Testis (tissue), 3 donors: Measurements from ENCODE around the gene PDSS1. TPM values are rescaled to one million over a fixed set of nuclear protein-coding genes. Genes with fewer than 3 reads are reported as not detected.
A peak's percentile ranks its signal among the peaks of the same experiment; 100 is the strongest.
"Not testable (repeated sequence)": the region's sequence is repeated elsewhere in the genome, so short reads cannot be mapped to it uniquely, and the experiment has no call there.

Source experiments
- DNase-seq: peaks from one replicate; pipeline ENCODE4 v3.0.0-alpha.2; 2019
- H3K27ac ChIP-seq, 2 donors: fragments of 200-600 bp; sonication (generic); one replicate each; pipeline ENCODE4 v1.5.1; 2019
- H3K27me3 ChIP-seq: fragments of 200-600 bp; sonication (generic); one replicate; pipeline ENCODE4 v1.5.1; 2019
- H3K36me3 ChIP-seq: fragments of 200-600 bp; sonication (generic); one replicate; pipeline ENCODE4 v1.5.1; 2017; ENCODE audit warnings: low read depth; ENCODE audit errors: missing control alignments
- H3K4me1 ChIP-seq: fragments of 200-600 bp; sonication (generic); one replicate; pipeline ENCODE4 v1.5.1; 2019
- H3K4me3 ChIP-seq, 2 donors: fragments of 200-600 bp; sonication (generic); one replicate each; pipeline ENCODE4 v1.5.1; 2017 to 2019
- H3K9me3 ChIP-seq: fragments of 200-600 bp; sonication (generic); one replicate; pipeline ENCODE4 v1.5.1; 2017
- POLR2A ChIP-seq: fragments of 450-650 bp; IDR thresholded peaks from one replicate; pipeline ENCODE4 v1.6.1; 2017; ENCODE audit warnings: antibody characterized with exemption, mild to moderate bottlenecking, moderate library complexity
- WGBS, 2 donors: methylation state at CpG; one replicate each; pipeline ENCODE4 v1.1.5; 2018; 5-methylcytosine and 5-hydroxymethylcytosine counted together
- intact Hi-C: fragments of 100-400 bp; cut with DNase I; formaldehyde crosslinking; loops from one replicate; pipeline ENCODE4 v1.15.1; 2023; ENCODE audit warnings: low total_unique reads
- polyA plus RNA-seq: library from polyadenylated mRNA; stranded (reverse); fragments of 350-450 nt; fragmentation: Illumina TruSeq; extraction: RNeasy Lipid Tissue Mini Kit (QIAGEN cat#74804); gene quantifications from one replicate; pipeline ENCODE4 v1.2.3, GENCODE V29; 2014; ENCODE audit warnings: low read depth, low replicate concordance; ENCODE audit not compliant: insufficient read depth
- total RNA-seq, 2 donors: library from RNA; depleted of rRNA; stranded (reverse); fragments of >200 nt; gene quantifications; one replicate each; pipeline ENCODE4 v1.2.3, GENCODE V29; 2016
- TF ChIP-seq, protein P1 (sequence below), 3 experiments: fragments of 450-650 bp in 2 of 3; fragments of 200-600 bp in 1 of 3; sonication (generic) in 1 of 3; IDR thresholded peaks; one replicate each; pipeline ENCODE4 v1.5.1; 2016 to 2019; ENCODE audit warnings: antibody characterized with exemption in 3 of 3, mild to moderate bottlenecking in 2 of 3, moderate library complexity in 1 of 3

Gene PDSS1
- total and polyA plus RNA-seq, 3 donors from 2014 or later, result 8.9 to 10.1 (median 9.6) TPM

DNA sequence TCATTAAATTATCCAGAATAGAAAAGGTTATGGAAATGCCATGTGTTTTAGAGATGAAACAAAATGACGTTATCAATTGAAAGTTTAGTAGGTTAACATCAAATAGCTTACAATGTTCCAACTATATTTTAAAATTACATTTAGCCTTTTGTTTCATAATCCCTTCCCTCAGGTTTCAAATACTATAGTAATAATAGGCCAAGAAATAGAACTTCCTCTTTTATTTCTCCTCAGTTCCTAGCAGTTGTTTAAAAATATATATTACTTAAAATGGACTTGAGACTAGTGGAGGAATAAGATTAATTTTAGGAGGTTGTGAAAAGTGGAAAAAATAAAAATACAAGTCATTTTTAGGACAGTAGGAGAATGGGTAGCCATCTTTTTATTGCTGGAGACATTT, 16.4 kb upstream of the PDSS1 start:
- WGBS, 2 donors, result 80 to 87% methylated on average over 1 of the region's 1 CpG
- intact Hi-C loops, result no loop called here
- no peaks in the 10 kb centered on the region for H3K4me1 ChIP-seq
- H3K9me3 ChIP-seq, result no peaks in the 10 kb centered on the region
- no peak overlapping the region for H3K27ac ChIP-seq
- H3K27me3 ChIP-seq, result no peaks in the 10 kb centered on the region
- H3K4me3 ChIP-seq, result no peak overlapping the region
- TF ChIP-seq, protein P1, sequence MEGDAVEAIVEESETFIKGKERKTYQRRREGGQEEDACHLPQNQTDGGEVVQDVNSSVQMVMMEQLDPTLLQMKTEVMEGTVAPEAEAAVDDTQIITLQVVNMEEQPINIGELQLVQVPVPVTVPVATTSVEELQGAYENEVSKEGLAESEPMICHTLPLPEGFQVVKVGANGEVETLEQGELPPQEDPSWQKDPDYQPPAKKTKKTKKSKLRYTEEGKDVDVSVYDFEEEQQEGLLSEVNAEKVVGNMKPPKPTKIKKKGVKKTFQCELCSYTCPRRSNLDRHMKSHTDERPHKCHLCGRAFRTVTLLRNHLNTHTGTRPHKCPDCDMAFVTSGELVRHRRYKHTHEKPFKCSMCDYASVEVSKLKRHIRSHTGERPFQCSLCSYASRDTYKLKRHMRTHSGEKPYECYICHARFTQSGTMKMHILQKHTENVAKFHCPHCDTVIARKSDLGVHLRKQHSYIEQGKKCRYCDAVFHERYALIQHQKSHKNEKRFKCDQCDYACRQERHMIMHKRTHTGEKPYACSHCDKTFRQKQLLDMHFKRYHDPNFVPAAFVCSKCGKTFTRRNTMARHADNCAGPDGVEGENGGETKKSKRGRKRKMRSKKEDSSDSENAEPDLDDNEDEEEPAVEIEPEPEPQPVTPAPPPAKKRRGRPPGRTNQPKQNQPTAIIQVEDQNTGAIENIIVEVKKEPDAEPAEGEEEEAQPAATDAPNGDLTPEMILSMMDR (IDR thresholded peaks at IDR 0.05), result no peak
- TF ChIP-seq POLR2A, result no peak
- H3K36me3 ChIP-seq, result no peaks in the 10 kb centered on the region
- no peak for DNase-seq

DNA sequence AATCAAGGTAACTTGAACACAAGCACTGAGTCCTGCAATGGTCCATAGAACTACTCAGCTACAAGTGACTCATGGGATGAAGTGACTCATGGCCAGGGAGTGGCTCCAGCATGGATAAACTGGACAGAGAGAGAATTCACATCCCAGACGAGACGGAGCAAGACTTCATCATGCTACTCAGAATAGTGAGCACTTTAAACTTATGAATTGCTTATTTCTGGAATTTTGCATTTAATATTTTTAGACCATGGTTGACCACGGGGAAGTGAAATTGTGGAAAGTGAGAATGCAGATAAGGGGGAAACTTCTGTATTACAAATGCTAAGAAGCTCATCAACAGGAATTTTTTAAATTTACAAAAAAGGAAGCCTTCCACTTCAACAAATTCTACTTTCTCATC, 15.5 kb upstream of the PDSS1 start:
- intact Hi-C loops, H3K4me3 ChIP-seq, H3K36me3 ChIP-seq, H3K27ac ChIP-seq, H3K27me3 ChIP-seq, DNase-seq, H3K9me3 ChIP-seq, H3K4me1 ChIP-seq: not testable (repeated sequence)
- whole genome bisulfite sequencing, 2 donors, result 67 to 69% methylated on average over 3 of the region's 3 CpGs

DNA sequence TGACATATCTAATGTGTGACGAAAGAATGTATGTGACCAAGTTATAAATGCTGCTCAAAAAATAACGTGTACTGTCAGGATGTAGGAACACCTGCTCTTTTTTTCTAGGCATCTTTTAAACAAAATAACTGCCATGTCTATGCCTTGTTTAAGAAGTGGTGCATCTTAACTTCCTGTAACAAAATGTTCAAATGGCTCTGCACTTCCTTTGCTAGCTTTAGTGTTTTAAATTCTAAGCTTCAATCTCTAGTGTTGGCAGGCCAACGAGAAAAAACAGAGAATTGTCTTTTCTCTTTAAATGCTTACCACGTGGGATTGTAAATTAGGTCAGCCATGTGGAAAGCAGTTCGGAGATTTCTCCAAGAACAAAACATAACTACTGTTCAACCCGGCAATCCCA, 14.6 kb upstream of the PDSS1 start:
- Histone ChIP-seq H3K4me1 (no peaks in the 10 kb centered on the region), H3K4me3 (no peak overlapping the region), H3K9me3 (no peaks in the 10 kb centered on the region), H3K36me3 (no peaks in the 10 kb centered on the region), H3K27ac (no peak overlapping the region), H3K27me3 (no peaks in the 10 kb centered on the region)
- TF ChIP-seq, protein P1 (IDR thresholded peaks at IDR 0.05), result no peak
- TF ChIP-seq POLR2A, result no peak
- intact Hi-C loops, result no loop called here
- 68 to 71% methylated on average over 6 of the region's 6 CpGs for WGBS, 2 donors
- no peak for DNase-seq

DNA sequence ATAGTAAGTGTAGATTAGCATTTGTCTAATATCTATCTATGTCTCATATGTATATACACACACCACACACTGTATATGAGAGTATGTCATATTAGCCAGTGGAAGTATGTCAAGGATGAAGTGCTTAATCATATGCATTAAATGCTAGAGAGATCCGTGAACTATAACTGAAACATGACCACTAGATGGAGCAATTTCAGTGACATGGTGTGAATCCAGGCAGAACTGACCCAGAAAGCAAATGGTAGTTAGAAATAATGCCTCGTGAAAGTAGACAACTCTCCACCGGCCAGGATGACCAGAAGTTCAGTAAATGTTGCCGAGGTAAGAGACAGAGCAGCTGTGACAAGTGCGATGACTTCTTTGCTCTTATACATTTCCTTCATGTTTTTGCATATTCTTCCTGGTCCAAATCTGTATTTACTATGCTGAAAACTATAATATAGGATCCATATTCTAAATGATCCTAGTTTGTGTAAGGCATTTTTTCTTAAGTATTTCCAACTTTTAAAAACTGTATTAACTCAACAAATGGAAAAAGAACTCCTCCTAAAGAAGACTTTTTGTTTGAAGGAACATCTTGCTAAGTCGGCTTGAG, 12.7 kb upstream of the PDSS1 start:
- H3K36me3 ChIP-seq, H3K9me3 ChIP-seq, intact Hi-C loops, DNase-seq, H3K27ac ChIP-seq, H3K4me3 ChIP-seq, H3K27me3 ChIP-seq, H3K4me1 ChIP-seq: not testable (repeated sequence)
- TF ChIP-seq, protein P1 (IDR thresholded peaks at IDR 0.05), result peak in 2 of 3 experiments; percentile 36 to 44
- WGBS, 2 donors, result 30 to 32% methylated on average over 6 of the region's 6 CpGs

DNA sequence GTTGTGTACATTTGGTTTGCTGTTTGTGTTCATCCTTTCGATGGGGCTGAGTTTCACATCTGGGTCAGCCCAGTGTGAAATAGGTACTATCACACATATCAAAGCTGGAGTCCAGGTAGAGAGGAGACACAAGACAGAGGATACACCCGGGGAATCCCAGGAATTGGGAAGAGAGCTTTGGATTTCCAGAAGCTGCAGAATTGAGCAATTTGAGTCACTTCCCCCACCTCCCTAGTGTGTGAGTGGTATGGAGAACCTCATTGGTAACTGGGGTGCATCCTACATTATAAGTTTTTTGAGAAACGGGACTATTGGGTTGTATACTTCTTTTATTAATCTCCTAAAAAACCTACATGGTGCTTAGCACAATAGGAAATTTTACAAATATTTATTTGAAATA, 12.1 kb upstream of the PDSS1 start:
- no peaks in the 10 kb centered on the region for H3K9me3 ChIP-seq
- intact Hi-C loops, result no loop called here
- no peaks in the 10 kb centered on the region for H3K36me3 ChIP-seq
- WGBS, 2 donors, result 81 to 93% methylated on average over 3 of the region's 3 CpGs
- H3K27me3 ChIP-seq, result no peaks in the 10 kb centered on the region
- no peak overlapping the region for H3K4me3 ChIP-seq
- TF ChIP-seq, protein P1 (IDR thresholded peaks at IDR 0.05), result no peak
- TF ChIP-seq POLR2A, result no peak
- no peak overlapping the region for H3K27ac ChIP-seq
- H3K4me1 ChIP-seq, result no peaks in the 10 kb centered on the region
- DNase-seq, result no peak
